ENCODE results near the gene TES.

The TES gene

DNA sequence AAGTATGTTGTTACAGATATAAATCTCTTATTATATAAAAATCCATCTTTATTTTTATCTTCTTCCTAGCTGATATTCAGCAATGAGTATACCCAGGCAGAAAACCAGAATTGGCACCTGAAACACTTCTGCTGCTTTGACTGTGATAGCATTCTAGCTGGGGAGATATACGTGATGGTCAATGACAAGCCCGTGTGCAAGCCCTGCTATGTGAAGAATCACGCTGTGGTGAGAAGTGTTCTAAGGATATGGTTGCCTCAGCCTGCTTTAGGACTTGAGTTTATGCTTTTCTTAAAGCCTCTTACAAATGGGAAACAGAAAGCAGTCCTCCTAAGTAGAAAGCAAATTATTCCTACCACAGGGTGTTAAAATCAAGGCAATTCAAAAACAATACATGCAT lies 41.9 kb downstream of the TES start:
- ATAC-seq (ENCODE audit: low read depth): no peak
- H3K9me3 ChIP-seq (ENCODE audit: severe bottlenecking): no peaks in the 10 kb centered on the region
- H3K4me3 ChIP-seq (ENCODE audit: severe bottlenecking): no peak overlapping the region
- TF ChIP-seq, protein P1, sequence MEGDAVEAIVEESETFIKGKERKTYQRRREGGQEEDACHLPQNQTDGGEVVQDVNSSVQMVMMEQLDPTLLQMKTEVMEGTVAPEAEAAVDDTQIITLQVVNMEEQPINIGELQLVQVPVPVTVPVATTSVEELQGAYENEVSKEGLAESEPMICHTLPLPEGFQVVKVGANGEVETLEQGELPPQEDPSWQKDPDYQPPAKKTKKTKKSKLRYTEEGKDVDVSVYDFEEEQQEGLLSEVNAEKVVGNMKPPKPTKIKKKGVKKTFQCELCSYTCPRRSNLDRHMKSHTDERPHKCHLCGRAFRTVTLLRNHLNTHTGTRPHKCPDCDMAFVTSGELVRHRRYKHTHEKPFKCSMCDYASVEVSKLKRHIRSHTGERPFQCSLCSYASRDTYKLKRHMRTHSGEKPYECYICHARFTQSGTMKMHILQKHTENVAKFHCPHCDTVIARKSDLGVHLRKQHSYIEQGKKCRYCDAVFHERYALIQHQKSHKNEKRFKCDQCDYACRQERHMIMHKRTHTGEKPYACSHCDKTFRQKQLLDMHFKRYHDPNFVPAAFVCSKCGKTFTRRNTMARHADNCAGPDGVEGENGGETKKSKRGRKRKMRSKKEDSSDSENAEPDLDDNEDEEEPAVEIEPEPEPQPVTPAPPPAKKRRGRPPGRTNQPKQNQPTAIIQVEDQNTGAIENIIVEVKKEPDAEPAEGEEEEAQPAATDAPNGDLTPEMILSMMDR (IDR thresholded peaks at IDR 0.05; ENCODE audit: poor library complexity, severe bottlenecking): no peak
- peaks cover 92% of the 10 kb centered on the region for H3K36me3 ChIP-seq (ENCODE audit: low read depth)
- H3K27me3 ChIP-seq (ENCODE audit: insufficient read depth, poor library complexity, severe bottlenecking): no peaks in the 10 kb centered on the region
- no peak for DNase-seq (ENCODE audit: low spot score)
- H3K4me1 ChIP-seq (ENCODE audit: insufficient read depth, poor library complexity, severe bottlenecking): no peaks in the 10 kb centered on the region
- no peak overlapping the region for H3K27ac ChIP-seq (ENCODE audit: poor library complexity, severe bottlenecking)

DNA sequence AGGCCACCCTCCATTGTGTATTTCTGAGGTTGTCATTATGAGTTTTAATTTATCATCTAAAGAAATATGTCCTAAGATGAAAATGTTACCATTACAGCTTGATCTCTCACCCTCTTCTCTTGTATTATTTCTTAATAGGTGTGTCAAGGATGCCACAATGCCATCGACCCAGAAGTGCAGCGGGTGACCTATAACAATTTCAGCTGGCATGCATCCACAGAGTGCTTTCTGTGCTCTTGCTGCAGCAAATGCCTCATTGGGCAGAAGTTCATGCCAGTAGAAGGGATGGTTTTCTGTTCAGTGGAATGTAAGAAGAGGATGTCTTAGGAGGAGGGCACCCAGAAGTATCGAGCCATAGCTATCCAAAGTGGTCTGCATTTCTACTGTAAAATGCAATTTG lies 46.8 kb downstream of the TES start:
- H3K4me1 ChIP-seq (ENCODE audit: insufficient read depth, poor library complexity, severe bottlenecking): peaks cover 23% of the 10 kb centered on the region
- peak overlapping the region; percentile 98 for H3K27ac ChIP-seq (ENCODE audit: poor library complexity, severe bottlenecking)
- TF ChIP-seq, protein P1 (IDR thresholded peaks at IDR 0.05; ENCODE audit: poor library complexity, severe bottlenecking): no peak
- H3K9me3 ChIP-seq (ENCODE audit: severe bottlenecking): no peaks in the 10 kb centered on the region
- ATAC-seq (ENCODE audit: low read depth) (no peak), DNase-seq (ENCODE audit: low spot score) (no peak)
- no peak overlapping the region for H3K4me3 ChIP-seq (ENCODE audit: severe bottlenecking)
- H3K27me3 ChIP-seq (ENCODE audit: insufficient read depth, poor library complexity, severe bottlenecking): no peaks in the 10 kb centered on the region
- peaks cover 61% of the 10 kb centered on the region for H3K36me3 ChIP-seq (ENCODE audit: low read depth)

GRCh38 chr7:116258734-116259133 lies 48.4 kb downstream of the TES start:
- no peak for ATAC-seq (ENCODE audit: low read depth)
- no peaks in the 10 kb centered on the region for H3K27me3 ChIP-seq (ENCODE audit: insufficient read depth, poor library complexity, severe bottlenecking)
- H3K36me3 ChIP-seq (ENCODE audit: low read depth): peaks cover 46% of the 10 kb centered on the region
- peak overlapping the region; percentile 98 for H3K27ac ChIP-seq (ENCODE audit: poor library complexity, severe bottlenecking)
- no peak overlapping the region for H3K4me3 ChIP-seq (ENCODE audit: severe bottlenecking)
- H3K4me1 ChIP-seq (ENCODE audit: insufficient read depth, poor library complexity, severe bottlenecking): peaks cover 23% of the 10 kb centered on the region
- TF ChIP-seq, protein P1 (IDR thresholded peaks at IDR 0.05; ENCODE audit: poor library complexity, severe bottlenecking): peak; percentile 94
- no peaks in the 10 kb centered on the region for H3K9me3 ChIP-seq (ENCODE audit: severe bottlenecking)
- DNase-seq (ENCODE audit: low spot score): no peak

DNA sequence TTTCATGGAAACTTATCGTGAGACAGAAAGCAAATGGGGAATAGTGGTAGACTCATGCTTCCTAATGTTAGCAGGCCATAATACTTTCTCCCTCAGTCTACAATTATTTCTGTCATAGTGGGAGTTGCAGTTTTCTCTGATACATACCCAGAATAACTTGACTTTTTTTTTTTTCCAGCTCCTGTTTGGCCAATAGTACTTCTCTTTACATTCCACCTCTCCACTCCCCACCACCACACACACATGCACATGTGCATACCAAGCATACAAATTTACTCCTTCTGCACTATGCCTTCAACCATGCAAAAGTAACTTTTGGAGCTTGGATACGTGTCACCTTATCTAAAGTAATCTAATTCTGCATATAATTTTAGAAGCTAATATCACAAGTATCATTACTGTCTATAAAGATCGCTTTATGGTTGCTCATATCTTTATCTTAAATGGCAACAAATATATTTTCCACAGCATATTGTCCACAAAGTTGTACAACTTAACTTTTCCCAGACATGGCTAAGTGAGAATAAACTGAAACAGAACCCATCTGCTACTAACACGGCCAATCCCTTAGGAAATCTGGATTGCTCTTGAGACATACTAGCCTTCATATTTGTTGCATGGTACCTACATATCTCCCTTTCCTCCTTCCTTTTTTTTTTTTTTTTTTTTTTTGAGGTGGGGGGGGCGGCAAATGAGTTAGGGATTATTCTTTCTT lies 49.0 kb downstream of the TES start:
- TF ChIP-seq, protein P1 (IDR thresholded peaks at IDR 0.05; ENCODE audit: poor library complexity, severe bottlenecking): no peak
- Histone ChIP-seq H3K27me3 (ENCODE audit: insufficient read depth, poor library complexity, severe bottlenecking) (no peaks in the 10 kb centered on the region), H3K4me3 (ENCODE audit: severe bottlenecking) (no peak overlapping the region), H3K9me3 (ENCODE audit: severe bottlenecking) (no peaks in the 10 kb centered on the region), H3K4me1 (ENCODE audit: insufficient read depth, poor library complexity, severe bottlenecking) (peaks cover 23% of the 10 kb centered on the region), H3K36me3 (ENCODE audit: low read depth) (peaks cover 40% of the 10 kb centered on the region), H3K27ac (ENCODE audit: poor library complexity, severe bottlenecking) (peak overlapping the region; percentile 98)
- ATAC-seq (ENCODE audit: low read depth) (no peak; the same call in 2 of the 3 replicates), DNase-seq (ENCODE audit: low spot score) (no peak)

DNA sequence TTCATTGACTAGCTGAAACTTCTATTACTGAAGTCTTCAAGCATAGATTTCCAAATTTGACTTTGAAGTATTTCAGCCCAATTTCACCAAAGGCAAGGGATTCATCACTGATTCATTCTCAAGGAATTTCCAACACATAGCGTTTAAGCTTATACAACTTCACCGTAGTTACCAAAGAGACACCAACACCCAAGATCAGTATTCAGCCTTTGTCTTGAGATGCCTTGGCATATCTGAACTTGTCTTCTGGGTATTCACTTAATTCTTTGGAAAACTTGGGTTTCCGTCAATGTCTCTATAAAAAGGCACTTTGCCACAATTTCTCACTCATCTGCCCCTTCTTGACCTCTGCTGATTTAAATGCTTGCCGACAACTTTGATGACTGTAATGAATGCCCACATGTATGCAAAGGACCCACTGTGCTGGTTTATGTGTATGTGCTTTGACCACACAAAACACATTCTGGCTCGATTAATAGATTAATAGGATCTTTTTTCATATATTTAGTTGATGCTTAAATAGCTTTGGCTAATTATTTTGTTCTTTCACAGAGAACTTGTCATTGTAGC lies 49.6 kb downstream of the TES start:
- H3K4me3 ChIP-seq (ENCODE audit: severe bottlenecking): no peak overlapping the region
- DNase-seq (ENCODE audit: low spot score) (no peak), ATAC-seq (ENCODE audit: low read depth) (peak; percentile 92)
- TF ChIP-seq, protein P1 (IDR thresholded peaks at IDR 0.05; ENCODE audit: poor library complexity, severe bottlenecking): no peak
- H3K9me3 ChIP-seq (ENCODE audit: severe bottlenecking): no peaks in the 10 kb centered on the region
- no peaks in the 10 kb centered on the region for H3K27me3 ChIP-seq (ENCODE audit: insufficient read depth, poor library complexity, severe bottlenecking)
- H3K36me3 ChIP-seq (ENCODE audit: low read depth): peaks cover 36% of the 10 kb centered on the region
- peak overlapping the region; percentile 98 for H3K27ac ChIP-seq (ENCODE audit: poor library complexity, severe bottlenecking)
- peaks cover 23% of the 10 kb centered on the region for H3K4me1 ChIP-seq (ENCODE audit: insufficient read depth, poor library complexity, severe bottlenecking)

Measured in RWPE2 (cell line).